ENCODE data around the gene ECEL1.

DNA sequence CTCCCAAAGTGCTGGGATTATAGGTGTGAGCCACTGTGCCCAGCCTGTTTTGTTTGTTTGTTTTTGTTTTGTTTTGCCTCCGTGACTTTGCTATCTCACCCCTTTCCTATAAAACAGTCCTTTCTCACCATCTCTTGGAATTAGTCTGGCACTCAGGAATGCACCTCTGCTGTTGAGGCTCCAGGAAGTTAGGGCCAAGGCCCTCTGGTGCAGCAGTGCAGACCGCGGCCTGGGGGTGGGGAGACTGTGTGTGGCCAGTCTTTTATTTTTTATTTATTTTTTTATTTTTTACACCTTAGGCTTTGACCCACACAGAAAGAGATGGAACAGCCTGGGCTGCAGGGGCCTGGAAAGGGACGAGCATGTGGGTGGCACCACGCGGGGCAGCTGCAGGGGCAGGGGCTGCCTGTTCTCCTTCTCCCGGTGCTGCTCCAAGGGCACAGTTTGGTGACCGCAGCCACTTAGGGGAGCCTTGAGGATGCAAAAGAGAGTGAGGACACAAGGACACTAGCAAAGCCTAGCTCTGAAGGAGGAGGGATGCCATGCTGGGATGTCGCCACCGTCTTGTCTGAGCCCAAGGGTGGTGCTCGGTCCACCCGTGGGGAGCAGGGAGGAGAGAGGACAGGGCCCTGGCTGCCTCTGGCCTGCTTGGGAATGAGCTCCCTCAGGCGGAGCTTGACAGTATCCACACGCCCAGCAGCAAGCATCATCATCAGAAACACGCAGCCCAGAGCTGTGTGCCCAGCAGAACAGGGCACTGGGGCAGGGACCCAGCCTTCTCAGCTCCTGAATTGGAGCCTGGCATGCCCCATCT, 51.0 kb downstream of the ECEL1 start:
- TF ChIP-seq, protein P1, sequence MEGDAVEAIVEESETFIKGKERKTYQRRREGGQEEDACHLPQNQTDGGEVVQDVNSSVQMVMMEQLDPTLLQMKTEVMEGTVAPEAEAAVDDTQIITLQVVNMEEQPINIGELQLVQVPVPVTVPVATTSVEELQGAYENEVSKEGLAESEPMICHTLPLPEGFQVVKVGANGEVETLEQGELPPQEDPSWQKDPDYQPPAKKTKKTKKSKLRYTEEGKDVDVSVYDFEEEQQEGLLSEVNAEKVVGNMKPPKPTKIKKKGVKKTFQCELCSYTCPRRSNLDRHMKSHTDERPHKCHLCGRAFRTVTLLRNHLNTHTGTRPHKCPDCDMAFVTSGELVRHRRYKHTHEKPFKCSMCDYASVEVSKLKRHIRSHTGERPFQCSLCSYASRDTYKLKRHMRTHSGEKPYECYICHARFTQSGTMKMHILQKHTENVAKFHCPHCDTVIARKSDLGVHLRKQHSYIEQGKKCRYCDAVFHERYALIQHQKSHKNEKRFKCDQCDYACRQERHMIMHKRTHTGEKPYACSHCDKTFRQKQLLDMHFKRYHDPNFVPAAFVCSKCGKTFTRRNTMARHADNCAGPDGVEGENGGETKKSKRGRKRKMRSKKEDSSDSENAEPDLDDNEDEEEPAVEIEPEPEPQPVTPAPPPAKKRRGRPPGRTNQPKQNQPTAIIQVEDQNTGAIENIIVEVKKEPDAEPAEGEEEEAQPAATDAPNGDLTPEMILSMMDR (IDR thresholded peaks at IDR 0.05; ENCODE audit: insufficient read depth, low read length, poor library complexity, severe bottlenecking): no peak
- TF ChIP-seq EZH2phosphoT487 (conservative IDR thresholded peaks at IDR 0.05; ENCODE audit: low read length): no peak
